HG02623 (cell line): ENCODE data around the gene SYNJ2.

Source experiments
- ATAC-seq: cut with Tn5 transposase; IDR thresholded peaks from one replicate; pipeline ENCODE4 v1.9.1; 2021; ENCODE audit warnings: moderate library complexity; ENCODE audit not compliant: unreplicated experiment

SYNJ2 gene

GRCh38 chr6:158118886-158119285, 137.2 kb downstream of the SYNJ2 start:
- no peak for ATAC-seq

- ATAC-seq: no peak
These were observed 139.7 kb downstream of the SYNJ2 start for GRCh38 chr6:158121335-158121734.

- ATAC-seq: no peak
These were observed 140.4 kb downstream of the SYNJ2 start for GRCh38 chr6:158122048-158122447.

- no peak for ATAC-seq
These were observed 142.6 kb downstream of the SYNJ2 start for GRCh38 chr6:158124288-158124687.

GRCh38 chr6:158125271-158125670, 143.6 kb downstream of the SYNJ2 start:
- no peak for ATAC-seq

- no peak for ATAC-seq
These were observed 150.3 kb downstream of the SYNJ2 start for GRCh38 chr6:158131926-158132325.

- ATAC-seq: no peak
These were observed 161.1 kb downstream of the SYNJ2 start for GRCh38 chr6:158142789-158143188.

GRCh38 chr6:158143700-158144099, 162.0 kb downstream of the SYNJ2 start:
- ATAC-seq: no peak
